GM19099 (cell line): ENCODE results near the gene NUCB1.
A peak's percentile ranks its signal among the peaks of the same experiment; 100 is the strongest.

Source experiments
- POLR2A ChIP-seq: IDR thresholded peaks from 3 replicates; pipeline ENCODE4 v1.6.1; 2011; ENCODE audit warnings: low read depth; ENCODE audit not compliant: insufficient read length; ENCODE audit errors: extremely low read depth

Gene NUCB1

GRCh38 chr19:48964205-48965039 is 64.3 kb downstream of the NUCB1 start:
- TF ChIP-seq POLR2A, result no peak

- TF ChIP-seq POLR2A, result peak; percentile 99
Observed at GRCh38 chr19:48965040-48965805, 65.1 kb downstream of the NUCB1 start, which contains the start of gene FTL. TSS of gene FTL (plus strand) at chr19:48965309. CDS start at chr19:48965508, 199 bp downstream.

GRCh38 chr19:48965806-48966540 is 65.9 kb downstream of the NUCB1 start:
- TF ChIP-seq POLR2A, result peak; percentile 13

- peak; percentile 38 for TF ChIP-seq POLR2A
Observed at GRCh38 chr19:48966541-48967345, 66.6 kb downstream of the NUCB1 start.

GRCh38 chr19:48967346-48968178 is 67.5 kb downstream of the NUCB1 start:
- TF ChIP-seq POLR2A, result peak; percentile 57

GRCh38 chr19:48968179-48968661 is 68.1 kb downstream of the NUCB1 start:
- TF ChIP-seq POLR2A, result no peak

- no peak for TF ChIP-seq POLR2A
Observed at GRCh38 chr19:48968813-48969218, 68.7 kb downstream of the NUCB1 start.

GRCh38 chr19:48969276-48970138 is 69.4 kb downstream of the NUCB1 start:
- no peak for TF ChIP-seq POLR2A

- no peak for TF ChIP-seq POLR2A
Observed at GRCh38 chr19:48970139-48970766, 70.1 kb downstream of the NUCB1 start.

GRCh38 chr19:48970923-48971395 is 70.8 kb downstream of the NUCB1 start:
- TF ChIP-seq POLR2A, result no peak
